GM10266 (cell line): ENCODE data around the gene BOD1L1.

Source experiments
- DNase-seq: peaks from one replicate; pipeline ENCODE4 v3.0.0; 2012; ENCODE audit errors: extremely low spot score
- CTCF ChIP-seq: IDR thresholded peaks from 2 replicates; pipeline ENCODE4 v1.5.1; 2012; ENCODE audit warnings: mild to moderate bottlenecking, low read depth; ENCODE audit not compliant: control insufficient read depth, insufficient read depth; ENCODE audit errors: missing control alignments

The BOD1L1 gene

GRCh38 chr4:13627606-13628311, at the start of gene BOD1L1:
TSS of gene BOD1L1 (minus strand) at chr4:13627725. CDS start at chr4:13627587, 138 bp downstream.
- peak; percentile 93 for DNase-seq
- peak; percentile 68 for TF ChIP-seq CTCF

- no peak for TF ChIP-seq CTCF
- DNase-seq: no peak
Observed at GRCh38 chr4:13674971-13675370, 47.4 kb upstream of the BOD1L1 start.

GRCh38 chr4:13673167-13673566, 45.6 kb upstream of the BOD1L1 start:
- TF ChIP-seq CTCF: no peak

GRCh38 chr4:13670456-13671160, 43.1 kb upstream of the BOD1L1 start:
- DNase-seq: no peak
- TF ChIP-seq CTCF: no peak

More at GRCh38 chr4:13673167-13673566, 45.6 kb upstream of the BOD1L1 start:
- no peak for DNase-seq

- TF ChIP-seq CTCF: no peak
Observed at GRCh38 chr4:13665701-13666660, 38.5 kb upstream of the BOD1L1 start.

GRCh38 chr4:13659341-13660070, 32.0 kb upstream of the BOD1L1 start:
- no peak for TF ChIP-seq CTCF
- no peak for DNase-seq

More at GRCh38 chr4:13665701-13666660, 38.5 kb upstream of the BOD1L1 start:
- no peak for DNase-seq
